IPS-18c (cell line): Measurements from ENCODE around the gene CD9.
A peak's percentile ranks its signal among the peaks of the same experiment; 100 is the strongest.
"Not testable (repeated sequence)": the region's sequence is repeated elsewhere in the genome, so short reads cannot be mapped to it uniquely, and the experiment has no call there.

ENCODE experiments used
- H3K4me3 ChIP-seq: 2 replicates; pipeline ENCODE4 v1.7.0; 2013; ENCODE audit warnings: low read depth, mild to moderate bottlenecking, low read length, moderate library complexity; ENCODE audit not compliant: insufficient read depth
- H3K9me3 ChIP-seq: one replicate; pipeline ENCODE4 v1.6.1; 2013; ENCODE audit warnings: mild to moderate bottlenecking, low read length, moderate library complexity; ENCODE audit not compliant: control insufficient read depth, insufficient read depth

Gene CD9

GRCh38 chr12:6200256-6201212 lies at the start of gene CD9:
TSS of gene CD9 (plus strand) at chr12:6200400. CDS start at chr12:6200500, 100 bp downstream.
- H3K9me3 ChIP-seq: no peaks in the 10 kb centered on the region
- peak within 1 kb of the TSS; percentile 77 for H3K4me3 ChIP-seq

- Histone ChIP-seq H3K9me3 (no peaks in the 10 kb centered on the region), H3K4me3 (no peak overlapping the region)
Observed at GRCh38 chr12:6154730-6155459, 45.3 kb upstream of the CD9 start.

GRCh38 chr12:6157482-6157881 lies 42.7 kb upstream of the CD9 start:
- H3K9me3 ChIP-seq: no peaks in the 10 kb centered on the region
- no peak overlapping the region for H3K4me3 ChIP-seq

- H3K4me3 ChIP-seq: no peak overlapping the region
- H3K9me3 ChIP-seq: no peaks in the 10 kb centered on the region
Observed at GRCh38 chr12:6158255-6158654, 41.9 kb upstream of the CD9 start.

- Histone ChIP-seq H3K4me3 (no peak overlapping the region), H3K9me3 (no peaks in the 10 kb centered on the region)
Observed at GRCh38 chr12:6158749-6159148, 41.5 kb upstream of the CD9 start.

GRCh38 chr12:6159166-6160011 lies 40.8 kb upstream of the CD9 start:
- H3K4me3 ChIP-seq, H3K9me3 ChIP-seq: not testable (repeated sequence)

- not testable (repeated sequence) for H3K4me3 ChIP-seq, H3K9me3 ChIP-seq
Observed at GRCh38 chr12:6160049-6160649, 40.1 kb upstream of the CD9 start.

GRCh38 chr12:6161124-6161882 lies 38.9 kb upstream of the CD9 start:
- Histone ChIP-seq H3K9me3 (no peaks in the 10 kb centered on the region), H3K4me3 (no peak overlapping the region)

- no peak overlapping the region for H3K4me3 ChIP-seq
Observed at GRCh38 chr12:6163416-6164060, 36.7 kb upstream of the CD9 start.

GRCh38 chr12:6165395-6165794 lies 34.8 kb upstream of the CD9 start:
- no peaks in the 10 kb centered on the region for H3K9me3 ChIP-seq
- no peak overlapping the region for H3K4me3 ChIP-seq

More at GRCh38 chr12:6163416-6164060, 36.7 kb upstream of the CD9 start:
- H3K9me3 ChIP-seq: no peaks in the 10 kb centered on the region

GRCh38 chr12:6166808-6167207 lies 33.4 kb upstream of the CD9 start:
- Histone ChIP-seq H3K4me3 (no peak overlapping the region), H3K9me3 (no peaks in the 10 kb centered on the region)

- no peak overlapping the region for H3K4me3 ChIP-seq
- H3K9me3 ChIP-seq: no peaks in the 10 kb centered on the region
Observed at GRCh38 chr12:6167327-6168280, 32.6 kb upstream of the CD9 start.

GRCh38 chr12:6171409-6172015 lies 28.7 kb upstream of the CD9 start:
- no peak overlapping the region for H3K4me3 ChIP-seq
- H3K9me3 ChIP-seq: no peaks in the 10 kb centered on the region

GRCh38 chr12:6172086-6172485 lies 28.1 kb upstream of the CD9 start:
- Histone ChIP-seq H3K4me3 (no peak overlapping the region), H3K9me3 (no peaks in the 10 kb centered on the region)

- Histone ChIP-seq H3K4me3 (no peak overlapping the region), H3K9me3 (no peaks in the 10 kb centered on the region)
Observed at GRCh38 chr12:6172862-6173261, 27.3 kb upstream of the CD9 start.
